ENCODE measurements around the gene GNAI2. TPM values are rescaled to one million over a fixed set of nuclear protein-coding genes. Genes with fewer than 3 reads are reported as not detected.

The GNAI2 gene
- polyA plus RNA-seq, 1 of the 3 experiments (the other 2 are of a cell fraction): 649 TPM

- no peak overlapping the region for H3K4me3 ChIP-seq (ENCODE audit: low read depth in 2 of 2, low read length in 1 of 2)
- 57% methylated on average over 2 of the region's 10 CpGs for WGBS (ENCODE audit: low lambda C conversion rate)
- H3F3A ChIP-seq (replicated peaks; ENCODE audit: insufficient read depth): no peaks in the 10 kb centered on the region
- no peak overlapping the region for H3K27ac ChIP-seq (ENCODE audit: low read depth in 2 of 2, low read length in 1 of 2)
- no peak for TF ChIP-seq TEAD4 (IDR thresholded peaks at IDR 0.05; ENCODE audit: borderline replicate concordance, insufficient read depth)
- TF ChIP-seq GATA2 (CRISPR knock-in tag; IDR thresholded peaks at IDR 0.05): no peak
- TF ChIP-seq SMC3 (IDR thresholded peaks at IDR 0.05; ENCODE audit: low read depth, low read length): no peak
- TF ChIP-seq MEF2A (IDR thresholded peaks at IDR 0.05; ENCODE audit: borderline replicate concordance, low read depth): no peak
- TF ChIP-seq ELF1 (IDR thresholded peaks at IDR 0.05): no peak
- TF ChIP-seq NFIC (IDR thresholded peaks at IDR 0.05; ENCODE audit: borderline replicate concordance): no peak
- no peak for TF ChIP-seq GABPA (IDR thresholded peaks at IDR 0.05; ENCODE audit: low read depth)
- TF ChIP-seq FOSL2 (IDR thresholded peaks at IDR 0.05; ENCODE audit: borderline replicate concordance, low read depth): no peak
- no peak for TF ChIP-seq FOXJ3 (CRISPR knock-in tag; IDR thresholded peaks at IDR 0.05)
- no peak for TF ChIP-seq RAD21 (IDR thresholded peaks at IDR 0.05; ENCODE audit: low read length)
- TF ChIP-seq REST (IDR thresholded peaks at IDR 0.05; ENCODE audit: low read depth, low read length): no peak
- no peak for TF ChIP-seq EZH2phosphoT487 (IDR thresholded peaks at IDR 0.05; ENCODE audit: borderline replicate concordance, low read depth)
- no peak for TF ChIP-seq TAF1 (IDR thresholded peaks at IDR 0.05; ENCODE audit: borderline replicate concordance, low read depth, low read length)
- no peak for TF ChIP-seq POLR2AphosphoS5 (IDR thresholded peaks at IDR 0.05; ENCODE audit: low read depth, low read length)
- no peak for TF ChIP-seq CHD2 (IDR thresholded peaks at IDR 0.05; ENCODE audit: low read length, partially characterized antibody)
- no peak for TF ChIP-seq SIN3A (IDR thresholded peaks at IDR 0.05; ENCODE audit: borderline replicate concordance, low read depth, low read length)
- H4K20me1 ChIP-seq (ENCODE audit: insufficient read depth): no peaks in the 10 kb centered on the region
- no peaks in the 10 kb centered on the region for H3K36me3 ChIP-seq (replicated peaks in 1 of 2; ENCODE audit: control insufficient read depth in 1 of 2, insufficient read depth in 2 of 2, low read length in 1 of 2)
- no peaks in the 10 kb centered on the region for H3K9me2 ChIP-seq
- H3K4me1 ChIP-seq (ENCODE audit: control insufficient read depth in 1 of 2, insufficient read depth in 2 of 2, low read depth in 1 of 2, low read length in 1 of 2): peaks cover 0 to 11% of the 10 kb centered on the region in 2 experiments; a peak in 1 of 4 replicates
- no peak overlapping the region for H2AFZ ChIP-seq (ENCODE audit: low read depth)
- H3K27me3 ChIP-seq (ENCODE audit: insufficient read depth): peaks cover 53% of the 10 kb centered on the region
- H3K9ac ChIP-seq: no peak overlapping the region
- H3K79me2 ChIP-seq (ENCODE audit: insufficient read depth): no peaks in the 10 kb centered on the region
- ChIA-PET POLR2A (interaction anchor here (0.6 kb wide), 1 partner anchor 9 kb away, joined by 3 read pairs; no protein-coding TSS in a partner anchor), CTCF (interaction anchor here (0.8 to 61.6 kb wide), 7 partner anchors 10 to 80 kb away, joined by 3 to 1375 read pairs (median 10); partner anchors contain the start of gene GNAT1)
- H3K9me3 ChIP-seq: no peaks in the 10 kb centered on the region
- no peak overlapping the region for H3K4me2 ChIP-seq
- DNase-seq: no peak
Measured at GRCh38 chr3:50201573-50202315, 34.3 kb upstream of the GNAI2 start.
